Ovary (tissue), 9 donors: ENCODE measurements around the gene MYLIP. TPM values are rescaled to one million over a fixed set of nuclear protein-coding genes. Genes with fewer than 3 reads are reported as not detected.

Experiments used
- DNase-seq, 5 donors: peaks; one replicate each; pipeline ENCODE4 v3.0.0-alpha.2; 2019 to 2020
- H3K27ac ChIP-seq, 2 donors: fragments of 200-600 bp; one replicate each; pipeline versions ENCODE4 v1.5.1 to v1.8.0; 2019 to 2022
- H3K27me3 ChIP-seq: fragments of 200-600 bp; one replicate; pipeline ENCODE4 v1.8.0; 2022
- H3K36me3 ChIP-seq: fragments of 200-600 bp; sonication (generic); one replicate; pipeline ENCODE4 v1.5.1; 2019
- H3K4me1 ChIP-seq: one replicate; pipeline ENCODE4 v1.8.1; 2013; ENCODE audit warnings: mild to moderate bottlenecking, moderate library complexity; ENCODE audit not compliant: insufficient read depth
- H3K4me3 ChIP-seq: fragments of 200-600 bp; sonication (generic); one replicate; pipeline ENCODE4 v1.5.1; 2017
- H3K9me3 ChIP-seq, 2 donors: fragments of 200-600 bp in 1 of 2; sonication (generic) in 1 of 2; one replicate each; pipeline versions ENCODE4 v1.5.1 to v1.8.1; 2013 to 2019; ENCODE audit warnings: mild to moderate bottlenecking in 1 of 2, moderate library complexity in 1 of 2
- EP300 ChIP-seq: sonication (generic); formaldehyde crosslinking; IDR thresholded peaks from one replicate; pipeline ENCODE4 v1.6.1; 2017; ENCODE audit warnings: antibody characterized with exemption
- POLR2A ChIP-seq: fragments of 450-650 bp; IDR thresholded peaks from one replicate; pipeline ENCODE4 v1.6.1; 2017; ENCODE audit warnings: antibody characterized with exemption, mild to moderate bottlenecking, moderate library complexity
- WGBS, 3 donors: extraction: QIAGEN DNeasy Blood & Tissue Kit in 1 of 3; methylation state at CpG; one replicate each; pipeline versions ENCODE4 v1.1.5 to v1.1.7; 2013 to 2017; 5-methylcytosine and 5-hydroxymethylcytosine counted together
- intact Hi-C, 4 donors: fragments of 100-400 bp; cut with DNase I; formaldehyde crosslinking; loops; one replicate each; pipeline versions ENCODE4 v1.11.0 to v1.15.1; 2022 to 2023
- polyA plus RNA-seq, 2 donors: library from polyadenylated mRNA; stranded (reverse); fragments of 200-250 nt in 1 of 2; fragments of 350-450 nt in 1 of 2; fragmentation: Illumina TruSeq in 1 of 2; extraction: RNeasy Lipid Tissue Mini Kit (QIAGEN cat#74804) in 1 of 2; gene quantifications; one replicate each; pipeline ENCODE4 v1.2.3, GENCODE V29; 2013 to 2014
- total RNA-seq, 7 donors: library from RNA; depleted of rRNA in 2 of 7; stranded (reverse); fragments of >200 nt in 2 of 7; fragmentation: NEBNext Ultra II Directional in 3 of 7; extraction: Animal tissue kit (Norgen Biotek cat#: 25700) in 3 of 7; gene quantifications; one replicate each; pipeline versions ENCODE4 v1.1.0 to v1.2.4, GENCODE V29; 2016 to 2023
- TF ChIP-seq, protein P1 (sequence below), 3 donors: fragments of 450-650 bp in 2 of 3; fragments of 200-600 bp in 1 of 3; IDR thresholded peaks; one replicate each; pipeline versions ENCODE4 v1.5.1 to v1.8.0; 2016 to 2022; ENCODE audit warnings: antibody characterized with exemption in 3 of 3, mild to moderate bottlenecking in 1 of 3
- donor health status: DM: no; HTN: no; CAD: no; lungs with moderate emphysema.
- donor health status: DM: no; HTN: no; CAD: no.
- donor health status: Bipolar disorder and iron deficiency.
- donor health status: DM: yes; HTN: yes; CAD: no.
- donor health status: DM: no; HTN: no; CAD: no.
- donor health status: DM: yes; HTN: yes; CAD: no.

MYLIP gene
- total and polyA plus RNA-seq, 9 donors, result 11.0 to 45.4 (median 37.7) TPM

DNA sequence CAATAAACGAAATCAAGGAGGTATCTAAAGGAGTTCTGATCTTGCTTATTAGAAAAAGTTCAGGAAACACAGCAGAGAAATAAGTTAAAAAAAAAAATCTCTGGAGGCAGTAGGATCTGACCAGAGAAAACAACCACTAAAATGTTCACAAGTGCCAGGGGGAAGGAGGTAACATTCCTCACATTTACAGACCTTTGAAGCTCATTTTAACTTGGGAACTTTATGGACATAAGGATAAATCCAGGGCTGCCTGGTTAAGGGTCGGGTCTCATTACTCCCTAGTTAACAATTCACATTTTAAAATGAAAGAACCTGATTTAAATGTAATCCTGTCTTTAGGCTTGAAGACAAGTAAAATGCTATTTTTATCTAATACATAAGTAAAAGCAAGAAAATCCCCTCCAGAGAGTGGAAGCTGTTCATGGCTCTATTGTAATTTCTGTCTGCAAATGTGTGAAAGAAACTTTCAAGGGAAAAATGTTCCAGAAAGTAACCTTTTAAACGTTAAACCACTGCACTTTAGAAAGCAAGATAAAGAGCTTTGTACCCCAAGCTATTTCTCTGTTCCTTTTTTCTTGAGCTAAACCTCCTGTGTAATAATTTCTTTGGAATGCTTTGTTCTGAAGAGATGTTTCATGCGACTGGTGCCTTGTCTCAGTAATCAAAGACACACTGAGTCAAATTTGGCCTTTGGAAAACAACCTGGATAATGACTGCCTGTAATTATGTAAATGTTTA is 38.2 kb downstream of the MYLIP start:
- TF ChIP-seq POLR2A, result no peak
- TF ChIP-seq EP300, result no peak
- TF ChIP-seq, protein P1, sequence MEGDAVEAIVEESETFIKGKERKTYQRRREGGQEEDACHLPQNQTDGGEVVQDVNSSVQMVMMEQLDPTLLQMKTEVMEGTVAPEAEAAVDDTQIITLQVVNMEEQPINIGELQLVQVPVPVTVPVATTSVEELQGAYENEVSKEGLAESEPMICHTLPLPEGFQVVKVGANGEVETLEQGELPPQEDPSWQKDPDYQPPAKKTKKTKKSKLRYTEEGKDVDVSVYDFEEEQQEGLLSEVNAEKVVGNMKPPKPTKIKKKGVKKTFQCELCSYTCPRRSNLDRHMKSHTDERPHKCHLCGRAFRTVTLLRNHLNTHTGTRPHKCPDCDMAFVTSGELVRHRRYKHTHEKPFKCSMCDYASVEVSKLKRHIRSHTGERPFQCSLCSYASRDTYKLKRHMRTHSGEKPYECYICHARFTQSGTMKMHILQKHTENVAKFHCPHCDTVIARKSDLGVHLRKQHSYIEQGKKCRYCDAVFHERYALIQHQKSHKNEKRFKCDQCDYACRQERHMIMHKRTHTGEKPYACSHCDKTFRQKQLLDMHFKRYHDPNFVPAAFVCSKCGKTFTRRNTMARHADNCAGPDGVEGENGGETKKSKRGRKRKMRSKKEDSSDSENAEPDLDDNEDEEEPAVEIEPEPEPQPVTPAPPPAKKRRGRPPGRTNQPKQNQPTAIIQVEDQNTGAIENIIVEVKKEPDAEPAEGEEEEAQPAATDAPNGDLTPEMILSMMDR (IDR thresholded peaks at IDR 0.05), result no peak
- 30 to 36% (median 31%) methylated on average over 4 of the region's 4 CpGs for WGBS, 3 donors
- intact Hi-C loops, result no loop called here
- no peak for DNase-seq
- H3K4me3 ChIP-seq, result no peak overlapping the region
- no peaks in the 10 kb centered on the region for H3K4me1 ChIP-seq
- no peaks in the 10 kb centered on the region for H3K36me3 ChIP-seq
- H3K27me3 ChIP-seq, result no peaks in the 10 kb centered on the region
- no peaks in the 10 kb centered on the region for H3K9me3 ChIP-seq
- no peak overlapping the region for H3K27ac ChIP-seq

DNA sequence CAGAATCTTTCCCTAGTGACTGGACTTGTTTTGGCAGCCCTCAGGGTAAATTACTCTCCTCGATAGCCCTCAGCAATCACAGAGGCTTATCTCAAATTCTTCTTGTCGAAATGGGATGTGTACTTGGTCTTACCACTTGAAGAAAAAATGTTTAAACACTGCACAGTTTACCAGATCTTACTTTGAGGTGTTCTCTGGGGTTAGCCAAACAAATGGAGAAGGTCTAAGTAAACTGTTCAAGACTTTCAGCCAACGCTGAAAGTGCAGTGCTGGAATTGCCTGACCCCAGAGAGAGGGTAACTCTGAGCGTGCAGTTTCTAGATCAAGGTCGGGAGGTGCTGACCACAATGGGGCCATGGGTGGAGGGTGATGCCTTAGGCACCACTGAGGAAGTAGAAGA is 39.2 kb downstream of the MYLIP start:
- no peak overlapping the region for H3K4me3 ChIP-seq
- intact Hi-C loops, result no loop called here
- H3K27me3 ChIP-seq, result no peaks in the 10 kb centered on the region
- TF ChIP-seq POLR2A (no peak), EP300 (no peak)
- TF ChIP-seq, protein P1 (IDR thresholded peaks at IDR 0.05), result no peak
- 28 to 37% (median 29%) methylated on average over 5 of the region's 5 CpGs for WGBS, 3 donors
- no peak overlapping the region for H3K27ac ChIP-seq
- H3K36me3 ChIP-seq, result no peaks in the 10 kb centered on the region
- no peaks in the 10 kb centered on the region for H3K9me3 ChIP-seq
- H3K4me1 ChIP-seq, result no peaks in the 10 kb centered on the region
- DNase-seq, result no peak

DNA sequence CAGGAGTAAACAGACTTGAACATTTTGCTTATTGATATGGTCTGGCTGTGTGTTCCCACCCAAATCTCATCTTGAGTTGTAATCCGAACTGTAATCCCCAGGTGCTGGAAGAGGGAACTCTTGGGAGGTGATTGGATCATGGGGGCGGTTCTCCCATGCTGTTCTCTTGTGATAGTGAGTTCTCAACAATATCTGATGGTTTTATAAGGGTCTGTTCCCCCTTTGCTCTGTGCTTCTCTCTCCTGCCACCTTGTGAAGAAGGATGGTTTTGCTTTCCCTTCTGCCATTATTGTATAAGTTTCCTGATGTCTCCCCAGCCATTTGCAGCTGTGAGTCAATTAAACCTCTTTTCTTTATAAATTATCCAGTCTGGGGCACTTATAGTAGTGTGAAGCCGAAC is 40.0 kb downstream of the MYLIP start:
- H3K36me3 ChIP-seq, result no peaks in the 10 kb centered on the region
- H3K27me3 ChIP-seq, result no peaks in the 10 kb centered on the region
- H3K4me3 ChIP-seq, result no peak overlapping the region
- no peak for DNase-seq
- no peaks in the 10 kb centered on the region for H3K9me3 ChIP-seq
- intact Hi-C loops, result no loop called here
- TF ChIP-seq EP300 (no peak), POLR2A (no peak)
- TF ChIP-seq, protein P1 (IDR thresholded peaks at IDR 0.05), result no peak
- WGBS, 3 donors, result 83 to 89% (median 84%) methylated on average over 3 of the region's 3 CpGs
- H3K4me1 ChIP-seq, result no peaks in the 10 kb centered on the region
- H3K27ac ChIP-seq, result no peak overlapping the region

DNA sequence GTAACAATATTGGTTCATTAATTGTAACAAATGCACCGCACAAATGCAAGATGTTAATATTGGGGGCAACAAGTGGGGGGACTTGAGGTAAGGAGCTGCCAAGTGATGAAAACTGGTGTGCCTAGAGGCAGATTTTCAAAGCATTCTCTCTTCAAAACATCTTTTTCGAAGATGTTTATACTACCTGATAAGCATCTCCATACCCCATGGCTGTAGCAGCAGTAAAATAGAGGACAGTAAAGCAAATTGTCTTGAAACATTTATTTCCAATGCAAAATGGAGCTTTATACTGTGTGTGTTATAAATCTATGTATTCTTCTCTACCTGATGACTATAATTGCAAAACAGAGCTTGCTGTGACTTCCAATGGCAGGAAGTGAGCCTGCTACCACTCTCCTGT is 42.5 kb downstream of the MYLIP start:
- no peaks in the 10 kb centered on the region for H3K36me3 ChIP-seq
- H3K4me1 ChIP-seq, result no peaks in the 10 kb centered on the region
- H3K4me3 ChIP-seq, result no peak overlapping the region
- intact Hi-C loops, result no loop called here
- no peaks in the 10 kb centered on the region for H3K27me3 ChIP-seq
- H3K9me3 ChIP-seq, result no peaks in the 10 kb centered on the region
- WGBS, 3 donors, result 95 to 96% (median 96%) methylated on average over 2 of the region's 2 CpGs
- DNase-seq, result no peak
- TF ChIP-seq EP300 (no peak), POLR2A (no peak)
- TF ChIP-seq, protein P1 (IDR thresholded peaks at IDR 0.05), result no peak
- no peak overlapping the region for H3K27ac ChIP-seq
